NOMO-1 (cell line): ENCODE data around the gene RHOU.
A peak's percentile ranks its signal among the peaks of the same experiment; 100 is the strongest.
"Not testable (repeated sequence)": the region's sequence is repeated elsewhere in the genome, so short reads cannot be mapped to it uniquely, and the experiment has no call there.

ENCODE experiments used
- DNase-seq, 2 experiments: peaks; one replicate each; lab custom pipeline; 2025; ENCODE audit not compliant: unreplicated experiment in 2 of 2; lab: John Stamatoyannopoulos, UW

RHOU gene

GRCh38 chr1:228755800-228756199 lies 20.5 kb downstream of the RHOU start:
- DNase-seq = no peak

GRCh38 chr1:228756457-228756856 lies 21.2 kb downstream of the RHOU start:
- DNase-seq = no peak

- DNase-seq = no peak
Measured at GRCh38 chr1:228758447-228758846, 23.2 kb downstream of the RHOU start.

GRCh38 chr1:228760979-228761378 lies 25.7 kb downstream of the RHOU start:
- no peak for DNase-seq

DNA sequence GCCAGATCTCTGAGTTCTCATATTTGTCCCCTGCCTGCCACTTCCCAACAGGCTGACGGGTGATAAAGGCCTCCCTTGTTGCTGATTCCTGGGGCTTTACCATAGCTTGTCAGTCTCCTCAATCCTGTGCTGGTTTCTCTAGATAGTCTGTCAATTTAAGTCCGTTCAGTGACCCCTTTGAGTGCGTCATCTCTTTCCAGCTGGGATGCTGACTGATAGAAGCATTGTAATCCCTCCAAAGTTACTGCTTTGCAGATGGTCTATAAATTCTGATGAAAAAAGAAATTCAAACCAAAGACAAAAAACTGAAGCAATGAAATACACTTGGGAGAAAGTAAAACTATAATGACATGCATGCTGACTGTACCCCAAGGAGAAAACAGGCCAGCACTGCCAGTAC lies 28.3 kb downstream of the RHOU start:
- DNase-seq = no peak

GRCh38 chr1:228765168-228765946 lies 30.1 kb downstream of the RHOU start:
- DNase-seq = peak; percentile 18 to 44

DNA sequence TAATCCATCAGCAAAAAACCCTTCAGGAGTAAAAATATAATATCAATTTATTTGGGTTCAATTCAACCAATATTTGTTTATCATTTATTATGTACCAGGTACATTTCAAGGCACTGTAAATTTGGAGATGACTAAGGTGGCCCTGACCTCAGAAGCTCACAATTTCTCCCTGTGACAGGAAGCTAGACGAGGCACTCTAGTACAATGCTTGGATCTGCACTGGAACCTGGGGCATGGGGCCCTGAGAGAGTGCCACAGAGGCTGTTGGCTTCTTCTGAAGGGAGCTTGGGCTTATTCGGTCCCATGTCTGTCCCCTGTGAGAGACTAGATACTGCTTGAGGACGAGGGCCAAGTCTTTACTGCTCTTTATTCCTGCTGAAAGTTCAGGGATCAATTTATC lies 31.5 kb downstream of the RHOU start:
- no peak for DNase-seq

GRCh38 chr1:228767636-228768354 lies 32.5 kb downstream of the RHOU start:
- DNase-seq = no peak

GRCh38 chr1:228768355-228769000 lies 33.2 kb downstream of the RHOU start:
- no peak for DNase-seq

DNA sequence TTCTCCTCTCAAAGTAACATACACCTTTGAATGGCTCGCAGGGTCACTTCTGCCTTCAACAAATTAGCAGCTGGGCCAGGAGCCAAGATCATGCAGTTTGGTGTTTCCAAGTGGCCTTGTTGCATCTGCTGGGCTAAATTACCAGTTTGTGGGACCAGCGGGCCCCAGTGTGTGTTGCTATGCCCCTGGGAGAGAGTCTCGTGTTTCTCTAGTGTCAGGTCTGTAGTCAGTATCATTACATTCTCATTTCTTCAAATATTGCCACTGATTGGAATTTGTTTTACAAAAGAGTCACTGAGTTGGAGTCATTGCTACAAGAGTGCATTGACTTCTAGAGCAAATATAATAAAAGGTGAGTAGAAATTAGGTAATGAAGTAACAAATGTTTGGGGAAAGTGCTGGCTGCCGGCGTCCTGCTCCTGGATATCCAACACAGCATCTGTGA lies 35.5 kb downstream of the RHOU start:
- DNase-seq = no peak

- no peak for DNase-seq
Measured at GRCh38 chr1:228772516-228773212, 37.4 kb downstream of the RHOU start.

- DNase-seq = not testable (repeated sequence)
Measured at GRCh38 chr1:228775946-228776345, 40.7 kb downstream of the RHOU start.

DNA sequence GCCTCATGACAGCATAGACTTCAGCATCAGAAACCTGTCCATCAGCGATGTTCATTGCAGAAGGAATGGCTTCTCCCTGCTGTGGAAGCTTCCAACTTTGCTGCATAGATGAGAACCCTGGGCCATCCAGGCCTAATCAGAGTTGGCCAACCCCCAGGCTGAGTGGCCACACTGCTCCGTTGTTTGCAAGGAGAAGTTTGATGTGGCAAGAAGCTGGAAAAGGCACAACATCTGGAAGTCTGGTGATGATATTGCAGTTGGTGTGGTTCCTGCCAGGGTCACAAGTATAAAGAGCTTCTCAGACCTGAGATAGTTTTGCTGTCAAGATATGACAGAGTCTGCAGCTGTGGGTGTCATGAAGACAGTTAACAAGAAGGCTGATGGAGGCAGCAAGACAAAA lies 41.2 kb downstream of the RHOU start:
- no peak for DNase-seq

- no peak for DNase-seq
Measured at GRCh38 chr1:228777236-228777635, 42.0 kb downstream of the RHOU start.

DNA sequence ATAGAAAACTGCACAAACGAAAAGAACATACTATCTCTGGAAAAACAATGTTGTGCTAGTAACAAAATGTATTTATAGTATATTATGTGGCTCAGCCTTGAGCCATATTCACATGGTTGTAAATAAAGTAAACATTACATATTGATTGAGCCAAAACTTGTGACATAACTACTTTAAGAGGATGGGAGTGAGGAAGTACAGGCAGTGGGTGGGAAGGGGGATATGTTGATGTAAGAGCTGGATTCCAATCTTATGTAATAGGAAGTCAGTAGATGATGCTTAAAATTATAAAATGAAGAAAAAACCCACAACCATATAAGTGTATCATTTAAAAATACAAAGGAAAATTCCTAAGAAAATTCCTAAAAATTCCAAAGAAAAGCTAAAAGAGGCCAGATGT lies 42.7 kb downstream of the RHOU start:
- DNase-seq = no peak

- DNase-seq = no peak
Measured at GRCh38 chr1:228778466-228778865, 43.2 kb downstream of the RHOU start.

GRCh38 chr1:228778961-228779360 lies 43.7 kb downstream of the RHOU start:
- peak; percentile 16 to 59 for DNase-seq

GRCh38 chr1:228781161-228781808 lies 46.0 kb downstream of the RHOU start:
- DNase-seq = no peak

DNA sequence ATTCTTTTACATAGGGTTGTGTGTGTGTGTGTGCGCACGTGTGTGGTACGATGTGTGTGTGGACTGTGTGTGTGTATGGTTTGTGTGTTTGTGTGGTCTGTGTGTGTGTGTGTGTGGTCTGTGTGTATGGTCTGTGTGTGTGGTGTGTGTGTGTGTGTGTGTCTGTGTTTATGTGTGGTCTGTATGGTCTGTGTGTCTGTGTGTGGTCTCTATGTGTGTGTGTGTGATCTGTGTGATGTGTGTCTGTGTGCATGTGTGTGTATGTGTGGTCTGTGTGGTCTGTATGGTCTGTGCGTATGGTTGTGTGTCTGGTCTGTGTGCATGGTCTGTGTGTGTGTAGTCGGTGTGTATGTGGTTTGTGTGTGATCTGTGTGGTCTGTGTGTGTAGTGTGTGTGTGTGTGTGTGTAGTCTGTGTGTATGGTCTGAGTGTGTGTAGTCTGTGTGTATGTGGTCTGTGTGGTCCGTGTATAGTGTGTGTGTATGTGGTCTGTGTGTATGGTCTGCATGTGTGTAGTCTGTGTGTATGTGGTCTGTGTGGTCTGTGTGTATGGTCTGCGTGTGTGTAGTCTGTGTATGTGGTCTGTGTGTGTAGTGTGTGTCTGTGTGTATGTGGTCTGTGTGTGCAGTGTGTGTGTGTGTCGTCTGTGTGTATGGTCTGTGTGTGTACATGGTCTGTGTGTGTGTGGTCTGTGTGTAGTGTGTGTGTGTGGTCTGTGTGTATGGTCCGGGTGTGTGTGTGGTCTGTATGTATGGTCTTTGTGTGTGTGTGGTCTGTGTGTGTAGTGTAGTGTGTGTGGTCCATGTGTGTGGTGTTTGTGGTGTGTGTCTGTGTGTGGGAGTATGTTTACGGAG lies 46.8 kb downstream of the RHOU start:
- no peak for DNase-seq
